Endothelial cell of umbilical vein (primary cell): ENCODE measurements around the gene ERLEC1. TPM values are rescaled to one million over a fixed set of nuclear protein-coding genes. Genes with fewer than 3 reads are reported as not detected.

ENCODE experiments used
- BruUV-seq: library from RNA; stranded (reverse); fragments of 400-500 nt; replicated peaks from 2 replicates; lab custom pipeline; 2021; lab: Mats Ljungman, UMichigan
- CTCF ChIA-PET: fragments of 300-600, 350-600 bp; sonication (Branson Sonifier 250); formaldehyde crosslinking; loops from one replicate; lab custom pipeline; 2021; ENCODE audit warnings: antibody characterized with exemption, inconsistent platforms; lab: Charles Lee
- POLR2A ChIA-PET: fragments of 300-600, 350-600 bp; sonication (Branson Sonifier 250); formaldehyde crosslinking; loops from one replicate; lab custom pipeline; 2021; ENCODE audit warnings: antibody characterized with exemption, inconsistent platforms; lab: Charles Lee
- DNase-seq: peaks from one replicate; pipeline ENCODE4 v3.0.0-alpha.2; 2011; ENCODE audit warnings: low read depth, low spot score
- FAIRE-seq: peaks from 2 replicates; lab custom pipeline; 2011; peaks lifted over from hg19 to GRCh38; lab: Jason Lieb, UNC
- H2AFZ ChIP-seq: 2 replicates; pipeline ENCODE4 v1.6.0; 2012; ENCODE audit warnings: low read depth, low read length, control low read depth, inconsistent platforms
- H3K27ac ChIP-seq: 2 replicates; pipeline ENCODE4 v1.5.1; 2011; ENCODE audit warnings: low read depth, mild to moderate bottlenecking, control low read depth, low read length, moderate library complexity; ENCODE audit not compliant: insufficient read depth
- H3K27me3 ChIP-seq, 2 experiments: 2 replicates each; pipeline versions ENCODE4 v1.6.0 to v1.6.1; 2011; ENCODE audit warnings: low read length in 2 of 2, mixed read lengths in 1 of 2; ENCODE audit not compliant: control insufficient read depth in 2 of 2, insufficient read depth in 2 of 2
- H3K36me3 ChIP-seq, 2 experiments: 2 replicates in 1 of 2; 3 replicates in 1 of 2; pipeline ENCODE4 v1.5.1; 2011; ENCODE audit warnings: low read length in 2 of 2, mild to moderate bottlenecking in 1 of 2, moderate library complexity in 1 of 2; ENCODE audit not compliant: control insufficient read depth in 2 of 2, insufficient read depth in 2 of 2; ENCODE audit errors: extremely low read depth in 1 of 2
- H3K4me1 ChIP-seq: 3 replicates; pipeline ENCODE4 v1.5.1; 2011; ENCODE audit warnings: mild to moderate bottlenecking, low read length; ENCODE audit not compliant: control insufficient read depth, insufficient read depth; ENCODE audit errors: extremely low read depth
- H3K4me2 ChIP-seq: 2 replicates; pipeline ENCODE4 v1.6.1; 2011; ENCODE audit warnings: low read length, control low read depth, mixed read lengths; ENCODE audit not compliant: insufficient read depth
- H3K4me3 ChIP-seq, 3 experiments: fragments of 200-600 bp in 1 of 3; sonication (generic), shearing (Covaris generic) in 1 of 3; replicated peaks in 1 of 3; 2 replicates each; pipeline ENCODE4 v1.5.1; 2011 to 2016; ENCODE audit warnings: control low read depth in 3 of 3, low read length in 3 of 3, mild to moderate bottlenecking in 2 of 3, inconsistent platforms in 1 of 3, low read depth in 1 of 3, moderate library complexity in 1 of 3; ENCODE audit not compliant: insufficient read depth in 1 of 3
- H3K79me2 ChIP-seq: 2 replicates; pipeline ENCODE4 v1.6.0; 2012; ENCODE audit warnings: low read length, inconsistent platforms; ENCODE audit not compliant: control insufficient read depth, insufficient read depth
- H3K9ac ChIP-seq: replicated peaks from 2 replicates; pipeline ENCODE3; 2011; ENCODE audit warnings: low read length, control low read depth; ENCODE audit not compliant: insufficient read depth; ENCODE audit errors: extremely low read depth
- H3K9me1 ChIP-seq: replicated peaks from 3 replicates; pipeline ENCODE4 v1.6.0; 2011; ENCODE audit warnings: mild to moderate bottlenecking, low read length; ENCODE audit not compliant: control insufficient read depth, insufficient read depth; ENCODE audit errors: extremely low read depth
- H3K9me3 ChIP-seq: replicated peaks from 2 replicates; pipeline ENCODE4 v1.5.1; 2012; ENCODE audit warnings: low read length, inconsistent platforms; ENCODE audit not compliant: control insufficient read depth, insufficient read depth
- H4K20me1 ChIP-seq: replicated peaks from 2 replicates; pipeline ENCODE3; 2011; ENCODE audit warnings: mild to moderate bottlenecking, low read length; ENCODE audit not compliant: control insufficient read depth, insufficient read depth; ENCODE audit errors: extremely low read depth
- EZH2 ChIP-seq: IDR thresholded peaks from 2 replicates; pipeline ENCODE4 v1.6.1; 2012; ENCODE audit warnings: borderline replicate concordance, low read depth, mild to moderate bottlenecking, moderate library complexity, low read length, inconsistent platforms; ENCODE audit not compliant: severe bottlenecking
- FOS ChIP-seq: IDR thresholded peaks from 2 replicates; pipeline ENCODE4 v1.6.1; 2011; ENCODE audit warnings: mild to moderate bottlenecking, low read length, moderate library complexity, borderline replicate concordance; ENCODE audit not compliant: insufficient read depth
- GATA2 ChIP-seq: IDR thresholded peaks from 2 replicates; pipeline ENCODE4 v1.7.0; 2011; ENCODE audit warnings: low read depth, mild to moderate bottlenecking, moderate library complexity, mixed read lengths, low read length; ENCODE audit not compliant: insufficient read length, insufficient read depth
- JUN ChIP-seq: IDR thresholded peaks from 2 replicates; pipeline ENCODE4 v1.6.1; 2011; ENCODE audit warnings: borderline replicate concordance, low read depth; ENCODE audit not compliant: insufficient read length, insufficient read depth
- MAX ChIP-seq: IDR thresholded peaks from 2 replicates; pipeline ENCODE4 v1.6.1; 2011; ENCODE audit not compliant: insufficient read depth, insufficient read length
- MYC ChIP-seq: IDR thresholded peaks from one replicate; pipeline ENCODE4 v1.6.1; 2011; ENCODE audit warnings: mild to moderate bottlenecking, low read depth, low read length
- POLR2A ChIP-seq: IDR thresholded peaks from 2 replicates; pipeline ENCODE4 v1.6.1; 2012; ENCODE audit warnings: low read depth, mild to moderate bottlenecking, control low read depth, low read length
- POLR2AphosphoS5 ChIP-seq: IDR thresholded peaks from 2 replicates; pipeline ENCODE4 v1.6.1; 2012; ENCODE audit warnings: low read depth, mild to moderate bottlenecking, control low read depth, low read length, moderate library complexity; ENCODE audit not compliant: insufficient read depth
- dilution Hi-C: fragments of 300-500 bp; cut with MboI; formaldehyde crosslinking; loops from one replicate; pipeline ENCODE4 v1.15.0; 2019; ENCODE audit warnings: low sequenced_read_pairs; ENCODE audit not compliant: extremely low pct_ligation_motif_present
- intact Hi-C: fragments of 100-400 bp; cut with micrococcal nuclease; formaldehyde crosslinking; loops from one replicate; pipeline ENCODE4 v1.10.0; 2022
- polyA plus RNA-seq, 4 experiments: library from polyadenylated mRNA; depleted of rRNA in 3 of 4; stranded (reverse) in 3 of 4; unstranded in 1 of 4; fragments of >200 nt; gene quantifications; 2 replicates each; pipeline versions ENCODE4 v1.2.1 to v1.2.3, GENCODE V29; 2011 to 2012; ENCODE audit warnings: missing spikeins in 1 of 4
- total RNA-seq: library from RNA; stranded (reverse); gene quantifications from 2 replicates; pipeline ENCODE4 v1.2.3, GENCODE V29; 2021
- TF ChIP-seq, protein P1 (sequence below), 2 donors: IDR thresholded peaks; 1 replicate in 1 of 2; 2 replicates in 1 of 2; pipeline ENCODE4 v1.5.1; 2011; ENCODE audit warnings: low read length in 2 of 2, mild to moderate bottlenecking in 2 of 2, moderate library complexity in 2 of 2, control low read depth in 1 of 2, inconsistent platforms in 1 of 2, low read depth in 1 of 2; ENCODE audit not compliant: insufficient read depth in 1 of 2; ENCODE audit errors: extremely low read depth in 1 of 2

The ERLEC1 gene
- total and polyA plus RNA-seq, 2 donors (not counting 3 experiments of a cell fraction or from before 2014, with no cell fraction given) = 23.1 to 37.6 TPM

DNA sequence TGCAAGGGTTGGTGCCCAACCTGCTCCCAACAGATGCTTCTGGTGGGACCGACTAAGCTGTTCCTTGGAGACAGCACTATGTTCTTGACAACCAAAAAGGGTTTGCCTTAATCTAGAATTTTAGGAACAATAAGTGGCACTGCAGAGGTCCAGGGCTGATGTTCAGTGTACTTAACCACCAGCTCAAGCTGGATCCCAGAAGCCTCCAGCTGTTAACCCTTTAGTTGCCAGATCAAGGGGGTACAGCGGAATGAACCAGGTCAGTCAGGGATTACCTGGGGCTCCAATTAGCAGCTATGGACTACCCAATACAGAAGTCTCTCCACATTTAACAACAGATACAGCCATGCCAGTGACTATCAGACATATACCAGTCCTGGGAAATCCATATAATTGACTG is 69.4 kb downstream of the ERLEC1 start:
- ChIA-PET CTCF (no interaction called here), POLR2A (no interaction called here)
- H3K36me3 ChIP-seq = peaks cover 6 to 7% of the 10 kb centered on the region in 2 experiments
- FAIRE-seq (no peak), DNase-seq (no peak)
- no peak overlapping the region for H3K27ac ChIP-seq
- no peaks in the 10 kb centered on the region for H4K20me1 ChIP-seq
- H3K4me1 ChIP-seq = no peaks in the 10 kb centered on the region
- BruUV-seq = no TSS peak
- TF ChIP-seq GATA2 = no peak
- no peak for TF ChIP-seq POLR2AphosphoS5
- no peak for TF ChIP-seq FOS
- TF ChIP-seq MAX = no peak
- TF ChIP-seq, protein P1, sequence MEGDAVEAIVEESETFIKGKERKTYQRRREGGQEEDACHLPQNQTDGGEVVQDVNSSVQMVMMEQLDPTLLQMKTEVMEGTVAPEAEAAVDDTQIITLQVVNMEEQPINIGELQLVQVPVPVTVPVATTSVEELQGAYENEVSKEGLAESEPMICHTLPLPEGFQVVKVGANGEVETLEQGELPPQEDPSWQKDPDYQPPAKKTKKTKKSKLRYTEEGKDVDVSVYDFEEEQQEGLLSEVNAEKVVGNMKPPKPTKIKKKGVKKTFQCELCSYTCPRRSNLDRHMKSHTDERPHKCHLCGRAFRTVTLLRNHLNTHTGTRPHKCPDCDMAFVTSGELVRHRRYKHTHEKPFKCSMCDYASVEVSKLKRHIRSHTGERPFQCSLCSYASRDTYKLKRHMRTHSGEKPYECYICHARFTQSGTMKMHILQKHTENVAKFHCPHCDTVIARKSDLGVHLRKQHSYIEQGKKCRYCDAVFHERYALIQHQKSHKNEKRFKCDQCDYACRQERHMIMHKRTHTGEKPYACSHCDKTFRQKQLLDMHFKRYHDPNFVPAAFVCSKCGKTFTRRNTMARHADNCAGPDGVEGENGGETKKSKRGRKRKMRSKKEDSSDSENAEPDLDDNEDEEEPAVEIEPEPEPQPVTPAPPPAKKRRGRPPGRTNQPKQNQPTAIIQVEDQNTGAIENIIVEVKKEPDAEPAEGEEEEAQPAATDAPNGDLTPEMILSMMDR (IDR thresholded peaks at IDR 0.05; ENCODE audit: extremely low read depth in 1 of 2, insufficient read depth in 1 of 2, low read depth in 1 of 2, low read length in 2 of 2) = no peak
- TF ChIP-seq JUN = no peak
- no peak for TF ChIP-seq MYC
- TF ChIP-seq POLR2A = no peak
- no peak for TF ChIP-seq EZH2
- no peaks in the 10 kb centered on the region for H3K9me3 ChIP-seq
- H3K27me3 ChIP-seq = no peaks in the 10 kb centered on the region
- dilution Hi-C loops = no loop called here
- H3K9me1 ChIP-seq = no peaks in the 10 kb centered on the region
- intact Hi-C loops = no loop called here
- H2AFZ ChIP-seq = no peak overlapping the region
- H3K9ac ChIP-seq = no peak overlapping the region
- H3K4me3 ChIP-seq = no peak overlapping the region
- H3K4me2 ChIP-seq = no peak overlapping the region
- no peaks in the 10 kb centered on the region for H3K79me2 ChIP-seq
